Measurements from ENCODE around the gene CLCN7.

GRCh38 chr16:1438229-1439057 lies 36.4 kb downstream of the CLCN7 start:
- TF ChIP-seq POLR2A (IDR thresholded peaks at IDR 0.05; ENCODE audit: low read length), result no peak
- no peak for TF ChIP-seq GATA1 (IDR thresholded peaks at IDR 0.05; ENCODE audit: low read depth, low read length)
